Superior temporal gyrus (tissue), 1 donor: ENCODE measurements around the gene SREBF1.
A peak's percentile ranks its signal among the peaks of the same experiment; 100 is the strongest.
"Not testable (repeated sequence)": the region's sequence is repeated elsewhere in the genome, so short reads cannot be mapped to it uniquely, and the experiment has no call there.

ENCODE experiments used
- DNase-seq: peaks from one replicate; pipeline ENCODE4 v3.0.0-alpha.2; 2016; ENCODE audit errors: extremely low spot score

The SREBF1 gene

DNA sequence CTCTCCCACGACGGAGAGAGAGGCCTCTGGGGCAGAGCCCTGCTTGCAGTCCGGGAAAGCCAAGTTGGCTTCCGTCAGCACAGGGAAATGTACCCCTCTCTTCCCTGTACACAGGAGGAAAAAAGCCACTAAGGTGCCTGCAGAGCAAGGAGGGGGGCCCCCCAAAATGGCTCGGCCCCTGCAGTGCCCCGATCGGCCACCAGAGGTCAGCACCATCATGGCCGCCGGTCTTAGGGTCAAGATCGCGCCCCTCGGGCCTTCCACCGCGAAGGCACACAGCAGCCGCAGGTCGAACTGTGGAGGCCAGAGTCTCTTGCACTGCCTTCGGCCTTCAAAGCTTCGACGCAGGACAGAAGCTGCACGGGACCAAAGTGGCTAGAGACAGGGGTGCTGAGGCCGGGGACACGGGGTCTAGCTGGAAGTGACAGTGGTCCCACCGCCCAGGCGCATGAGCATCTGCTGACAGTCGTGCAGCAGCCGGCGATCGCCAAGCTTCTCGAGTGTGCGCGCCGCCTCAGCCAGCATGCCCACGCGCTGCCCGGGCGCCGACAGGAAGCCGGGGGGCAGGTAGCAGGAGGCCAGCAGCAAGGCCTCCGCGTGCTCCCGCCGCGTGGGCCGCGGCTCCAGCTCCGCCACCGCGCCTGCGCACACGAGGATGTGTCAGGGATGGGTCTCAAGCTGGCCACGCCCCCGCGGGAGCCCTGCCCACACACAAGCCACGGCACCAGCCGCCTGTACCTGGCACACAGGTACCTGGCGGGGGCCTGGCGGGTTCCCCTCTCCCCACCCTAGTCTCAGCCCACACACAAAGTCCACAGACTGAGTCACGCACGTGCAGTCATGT is 24.4 kb downstream of the SREBF1 start:
- peak; percentile 80 for DNase-seq

DNA sequence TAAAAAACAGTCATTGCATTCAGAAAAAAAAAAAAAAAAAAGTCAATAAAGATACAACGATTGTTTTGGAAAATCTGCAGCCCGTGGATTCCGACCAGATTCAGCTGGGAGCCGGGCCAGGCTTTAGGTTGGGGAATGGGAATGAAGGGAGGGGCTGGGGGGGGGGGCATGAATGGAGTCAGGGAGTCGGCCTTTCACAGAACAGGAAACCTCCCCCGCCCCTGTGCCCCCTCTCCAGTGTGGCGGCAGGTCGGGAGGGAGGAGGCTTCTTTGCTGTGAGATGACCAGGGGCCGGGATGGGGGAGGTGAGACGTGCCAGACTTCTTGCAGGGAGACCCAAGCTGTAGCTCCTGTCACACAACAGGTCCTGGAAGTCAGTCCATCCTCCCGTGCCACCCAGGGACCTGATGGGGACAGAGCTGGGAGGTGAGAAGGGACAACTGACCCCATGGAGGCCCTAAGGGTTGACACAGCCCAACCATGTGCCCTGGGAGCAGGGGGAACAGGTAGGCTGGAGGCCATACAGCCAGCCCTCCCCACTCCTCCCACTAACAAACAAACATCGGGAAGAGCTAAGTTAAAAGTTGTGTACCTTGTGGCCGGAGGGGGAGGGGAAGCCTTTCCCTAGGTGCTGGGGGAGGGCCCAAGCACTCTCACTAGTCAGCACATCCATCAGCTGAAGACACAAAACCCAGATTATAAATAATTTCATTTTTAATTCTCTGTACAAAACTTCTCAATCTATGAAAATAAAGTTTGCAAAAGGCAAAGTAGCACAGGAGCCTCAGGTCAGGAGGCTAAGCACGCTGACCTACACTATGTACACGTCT is 25.2 kb downstream of the SREBF1 start:
- no peak for DNase-seq

DNA sequence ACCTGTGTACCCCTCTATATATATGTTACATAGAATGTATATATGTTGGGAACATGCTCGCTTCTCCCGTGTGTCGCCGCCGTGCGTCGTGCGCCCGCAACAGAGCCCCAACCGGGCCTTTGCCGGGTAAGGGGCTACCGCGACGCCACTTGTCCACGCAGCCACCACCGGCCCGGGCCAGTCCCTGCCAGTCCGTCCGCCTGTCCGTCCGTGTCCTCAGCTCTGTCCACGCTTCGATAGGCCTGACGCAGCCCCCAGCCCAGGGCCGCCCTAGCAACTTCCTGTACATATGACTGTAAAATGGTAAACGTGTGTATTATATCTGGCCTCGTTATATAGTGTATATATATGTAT is 25.9 kb downstream of the SREBF1 start:
- DNase-seq: no peak

DNA sequence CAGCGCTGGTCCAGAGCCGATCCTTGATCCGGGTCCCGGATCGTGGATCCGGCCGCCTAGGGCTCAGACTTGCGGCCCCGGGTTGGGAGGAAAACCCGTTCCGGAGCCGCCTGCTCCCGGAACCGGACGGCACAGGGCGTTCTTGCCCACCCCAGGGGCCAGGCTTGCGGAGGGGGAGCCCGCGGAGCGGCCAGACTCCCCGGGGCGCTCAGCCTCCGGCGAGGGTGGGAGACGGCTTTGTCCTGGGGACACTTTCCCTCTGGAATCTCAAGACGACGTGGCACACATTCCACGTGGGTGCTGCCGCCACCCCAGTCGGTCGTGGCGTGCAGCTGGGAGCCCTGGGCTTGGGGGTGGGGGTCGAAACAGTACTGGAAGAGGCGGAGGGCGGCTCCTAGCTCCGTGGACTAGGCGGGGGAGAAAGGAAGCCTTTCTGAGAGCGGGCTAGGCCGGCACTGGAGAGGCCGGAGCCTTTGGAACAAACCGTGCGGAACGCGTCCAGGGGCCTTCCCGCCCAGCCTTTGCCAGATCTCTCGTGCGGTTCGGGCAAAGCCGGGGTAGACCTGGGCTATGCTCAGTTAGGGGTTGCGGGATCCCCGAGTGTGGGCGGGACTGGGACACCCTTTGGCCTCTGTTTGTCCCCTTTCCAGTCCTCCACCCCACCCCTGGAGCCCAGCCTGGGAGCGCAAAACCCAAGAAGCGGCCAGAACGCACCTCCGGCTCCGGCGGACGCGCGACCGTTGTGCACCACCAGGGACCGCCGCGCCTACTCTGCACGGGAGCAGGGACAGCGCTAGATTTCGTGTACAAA is 26.5 kb downstream of the SREBF1 start:
- DNase-seq: no peak

DNA sequence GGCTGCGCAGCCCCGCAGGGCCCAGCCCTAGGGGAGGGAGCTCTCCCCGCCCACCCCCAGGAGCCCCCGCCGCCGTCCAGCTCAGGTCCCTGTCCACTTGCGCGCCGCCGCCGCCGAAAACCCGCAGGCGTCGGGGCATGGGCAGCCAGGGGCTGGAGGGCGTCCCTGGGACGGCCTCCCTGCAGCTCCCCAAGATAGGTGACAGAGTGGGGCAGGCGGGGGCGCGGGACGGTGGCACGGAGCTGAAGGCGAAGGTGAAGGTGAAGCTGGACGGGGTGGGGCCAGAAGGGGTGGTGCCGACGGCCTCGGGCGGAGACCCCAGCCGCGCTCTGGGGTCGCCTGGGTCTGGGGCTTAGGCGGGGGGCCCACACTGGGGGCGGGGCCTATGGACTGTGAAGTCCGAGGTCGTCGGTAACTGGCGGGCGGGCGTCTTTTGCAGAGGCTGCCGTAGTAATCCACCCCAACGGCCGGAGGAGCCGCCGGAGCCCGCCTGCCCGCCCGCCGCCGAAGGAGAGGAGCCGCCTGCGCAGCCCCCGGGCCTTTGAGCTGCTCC is 27.2 kb downstream of the SREBF1 start:
- no peak for DNase-seq

DNA sequence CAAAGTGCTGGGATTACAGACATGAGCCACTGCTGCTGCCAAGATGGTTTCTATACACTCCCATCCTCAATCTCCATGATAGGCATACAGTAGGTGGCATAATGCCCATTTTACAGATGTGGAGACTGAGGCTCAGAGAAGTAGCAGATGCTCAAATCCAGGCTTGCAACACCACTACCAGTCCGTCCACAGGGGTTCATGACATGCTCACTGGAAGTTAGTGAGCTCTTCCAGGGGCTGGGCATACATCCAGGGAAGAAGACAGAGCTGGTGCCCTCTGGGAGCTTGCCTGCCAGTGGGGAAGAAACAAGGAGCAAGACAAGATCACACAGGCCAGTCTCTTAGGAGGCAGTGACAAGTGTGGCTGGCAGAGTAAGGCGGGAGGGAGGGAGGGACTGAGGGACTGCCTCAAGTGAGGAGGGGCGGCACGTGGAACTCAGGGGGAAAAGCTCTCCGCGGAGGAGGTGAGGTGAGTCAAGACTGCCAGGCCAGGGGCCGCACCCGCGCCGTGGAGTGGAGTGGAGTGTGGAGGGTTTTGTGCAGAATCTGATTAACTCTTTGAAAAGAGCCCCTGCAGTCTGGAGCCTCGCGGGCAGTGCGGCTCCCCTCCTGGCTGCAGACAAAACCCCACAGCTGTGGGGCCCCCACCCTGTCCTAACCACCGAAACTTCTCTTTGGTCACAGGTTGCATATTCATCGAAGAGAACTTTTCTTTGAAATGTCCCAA is 27.9 kb downstream of the SREBF1 start:
- no peak for DNase-seq

DNA sequence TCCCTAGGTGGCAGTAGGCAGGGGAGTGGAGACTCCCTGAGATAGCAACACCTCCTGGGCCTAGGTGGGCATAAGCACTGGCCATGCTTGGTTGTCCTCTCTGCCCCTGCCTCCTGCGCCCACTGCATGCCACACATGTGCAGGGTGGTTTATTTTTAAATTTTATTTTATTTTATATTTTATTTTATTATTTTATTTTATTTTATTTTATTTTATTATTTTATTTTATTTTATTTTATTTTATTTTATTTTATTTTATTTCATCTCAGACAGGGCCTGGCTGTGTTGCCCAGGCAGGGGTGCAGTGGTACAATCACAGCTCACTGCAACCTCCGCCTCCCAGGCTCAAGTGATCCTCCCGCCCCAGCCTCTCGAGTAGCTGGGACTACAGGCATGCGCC is 28.6 kb downstream of the SREBF1 start:
- DNase-seq: not testable (repeated sequence)

DNA sequence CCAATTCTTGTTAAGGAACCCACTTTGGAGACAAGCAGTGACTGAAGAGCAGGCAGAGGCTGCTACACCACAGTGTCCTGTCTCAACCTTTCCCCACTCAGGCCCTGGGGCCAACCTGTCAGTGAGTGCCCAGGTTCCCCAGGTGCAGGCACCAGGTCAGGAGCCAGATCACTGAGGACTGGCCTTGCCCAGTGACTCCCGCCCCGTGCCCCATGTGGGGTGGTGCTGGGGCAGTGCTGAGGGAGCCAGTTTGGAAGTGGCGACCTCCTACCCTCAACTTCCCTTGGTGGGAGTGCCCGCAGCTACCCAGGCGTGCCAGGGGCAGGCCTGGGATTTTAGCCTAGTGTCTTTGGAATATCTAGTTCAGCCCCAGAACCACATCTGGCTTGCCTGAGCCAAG is 29.3 kb downstream of the SREBF1 start:
- DNase-seq: no peak

DNA sequence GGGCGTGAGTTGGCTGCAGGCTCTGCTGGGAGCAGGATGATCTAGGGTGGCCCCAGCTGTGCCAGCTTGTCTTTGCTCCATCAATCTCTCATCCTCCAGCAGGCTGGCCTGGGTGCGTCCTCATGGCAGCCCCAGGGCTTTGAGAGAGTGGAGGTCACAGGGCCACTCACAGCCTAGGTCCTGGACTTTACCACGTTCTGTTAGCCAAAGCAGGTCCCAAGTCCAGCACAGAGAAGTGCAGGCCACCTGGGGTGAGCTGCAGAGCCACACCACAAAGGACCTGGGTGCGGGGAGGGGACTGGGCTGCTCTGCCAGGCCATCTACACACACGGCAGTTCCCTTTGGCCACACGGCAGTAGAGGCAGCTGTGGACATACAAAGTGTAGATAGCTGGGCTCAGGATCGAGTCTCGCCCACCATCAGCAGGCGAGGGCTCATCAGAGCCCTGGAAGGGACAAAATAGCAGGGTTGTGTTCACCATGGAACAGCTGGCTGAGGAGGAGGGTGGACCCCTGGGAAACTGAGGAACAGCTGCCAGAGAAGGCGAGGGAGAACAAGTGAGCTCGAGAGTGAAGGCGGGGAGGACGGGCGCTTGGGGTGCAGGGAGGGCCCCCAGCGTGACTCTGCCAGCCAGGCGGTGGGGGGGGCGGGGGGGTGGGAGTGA is 30.0 kb downstream of the SREBF1 start:
- DNase-seq: no peak

DNA sequence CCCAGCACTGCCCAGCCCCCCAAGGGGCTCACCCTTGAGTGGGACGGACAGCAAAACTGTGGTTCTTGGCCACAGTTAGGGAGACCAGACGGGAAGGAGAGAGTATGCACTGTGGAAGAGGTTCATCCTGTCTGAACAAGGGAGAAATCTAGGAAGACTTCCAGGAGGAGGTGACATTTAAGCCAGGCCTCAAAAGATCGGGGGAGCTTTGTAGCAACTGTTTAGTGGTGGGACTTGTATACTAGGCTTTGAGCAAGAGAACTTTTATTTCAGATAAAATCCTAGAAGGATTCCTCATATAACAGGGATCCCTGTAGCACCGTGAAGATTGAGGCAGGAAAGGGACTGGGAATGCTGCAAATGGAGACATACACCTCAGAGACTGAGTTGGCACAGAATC is 30.8 kb downstream of the SREBF1 start:
- DNase-seq: no peak

DNA sequence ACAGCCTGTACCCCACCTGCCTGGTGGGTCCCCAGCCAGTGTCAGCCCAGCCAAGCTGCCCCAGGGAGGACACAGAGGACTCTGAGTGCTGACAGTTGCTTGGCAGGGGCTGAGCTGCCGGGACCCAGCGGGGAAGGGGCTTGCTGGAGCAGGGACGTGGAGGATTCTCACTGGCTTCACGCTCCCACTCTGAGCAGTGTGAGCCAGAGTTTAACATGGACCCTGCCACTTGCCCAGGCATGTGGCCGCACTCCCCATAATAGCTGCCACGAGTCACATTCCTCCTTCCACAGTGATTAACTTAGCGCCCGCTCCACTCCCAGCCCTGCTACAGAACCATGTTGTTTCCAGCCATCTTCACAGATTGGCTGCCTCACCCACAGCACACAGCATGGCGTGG is 31.2 kb downstream of the SREBF1 start:
- no peak for DNase-seq

DNA sequence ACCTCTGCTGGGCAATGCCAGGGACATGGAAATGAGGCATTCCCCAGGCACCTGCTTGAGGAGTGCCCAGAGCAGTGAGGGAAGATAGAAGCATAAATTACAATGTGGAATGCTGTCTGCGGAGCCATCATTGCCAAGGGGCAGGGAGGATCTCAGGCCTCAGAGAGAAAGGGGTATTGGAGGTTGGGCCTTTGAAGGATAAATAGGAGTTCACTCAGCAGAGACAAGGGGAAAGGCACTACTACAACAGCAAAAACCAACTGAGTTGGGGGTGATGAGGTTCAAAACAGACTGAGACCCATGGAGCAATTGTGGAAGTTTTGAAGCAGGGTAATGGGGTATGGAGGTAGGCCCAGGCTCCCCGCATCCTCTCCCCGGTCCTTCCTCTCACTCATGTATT is 32.8 kb downstream of the SREBF1 start:
- DNase-seq: no peak

DNA sequence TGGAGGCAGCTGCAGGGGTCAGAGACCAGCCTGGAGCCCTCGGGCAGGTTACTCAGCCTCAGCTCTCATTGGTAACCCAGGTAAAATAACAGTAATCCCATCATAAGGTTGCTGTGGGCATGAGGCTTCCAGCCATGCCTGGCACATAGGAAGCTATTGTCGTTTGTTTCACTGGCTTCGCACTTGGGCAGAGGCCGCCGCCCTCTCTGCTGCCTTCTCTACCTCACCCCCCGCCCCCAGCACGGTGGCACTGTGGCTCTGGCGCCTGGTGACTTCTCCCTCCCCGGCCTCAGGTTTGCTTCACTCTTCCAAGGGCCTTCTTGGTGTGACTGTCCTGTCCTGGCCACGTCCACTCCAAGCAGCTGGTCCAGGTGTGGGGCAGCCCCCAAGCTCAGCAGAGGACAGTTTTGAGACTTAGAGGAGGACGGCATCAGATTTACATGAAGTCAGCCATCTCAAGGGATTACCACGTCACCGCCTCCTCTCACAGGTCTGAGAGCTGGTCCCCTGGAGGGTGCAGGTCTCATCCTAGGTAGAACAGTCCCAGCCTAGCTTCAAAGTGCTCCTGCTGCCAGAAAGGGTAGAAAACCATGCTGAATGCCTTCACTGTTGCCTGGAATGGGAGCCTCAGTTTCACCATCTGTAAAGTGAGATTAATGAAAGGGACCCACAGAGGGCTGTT is 34.8 kb downstream of the SREBF1 start:
- DNase-seq: peak; percentile 53

DNA sequence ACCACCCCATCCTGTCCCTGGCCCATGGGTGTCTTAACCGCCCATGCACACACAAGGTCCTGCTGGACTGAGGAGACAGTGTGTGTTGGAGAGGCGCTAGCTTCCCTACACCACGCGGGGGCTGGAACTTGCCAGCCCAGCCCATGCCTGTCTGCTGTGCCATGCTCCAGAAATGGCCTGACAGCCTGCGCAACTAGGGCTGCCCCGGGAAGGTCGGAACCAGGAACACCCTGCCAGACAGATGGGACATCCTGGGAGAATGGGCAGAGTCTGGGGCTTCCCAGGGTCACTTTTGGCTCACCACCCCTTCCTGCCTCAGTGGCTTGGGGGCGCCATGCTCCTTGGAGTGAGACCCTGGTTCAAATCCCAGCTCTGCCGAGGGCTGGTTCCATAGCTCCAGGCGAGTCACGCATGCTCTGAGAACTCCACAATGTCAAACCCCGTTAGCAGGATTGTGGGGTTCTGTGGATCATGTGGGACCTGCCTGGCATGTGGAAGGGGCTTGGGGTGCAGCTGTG is 36.2 kb downstream of the SREBF1 start:
- no peak for DNase-seq

DNA sequence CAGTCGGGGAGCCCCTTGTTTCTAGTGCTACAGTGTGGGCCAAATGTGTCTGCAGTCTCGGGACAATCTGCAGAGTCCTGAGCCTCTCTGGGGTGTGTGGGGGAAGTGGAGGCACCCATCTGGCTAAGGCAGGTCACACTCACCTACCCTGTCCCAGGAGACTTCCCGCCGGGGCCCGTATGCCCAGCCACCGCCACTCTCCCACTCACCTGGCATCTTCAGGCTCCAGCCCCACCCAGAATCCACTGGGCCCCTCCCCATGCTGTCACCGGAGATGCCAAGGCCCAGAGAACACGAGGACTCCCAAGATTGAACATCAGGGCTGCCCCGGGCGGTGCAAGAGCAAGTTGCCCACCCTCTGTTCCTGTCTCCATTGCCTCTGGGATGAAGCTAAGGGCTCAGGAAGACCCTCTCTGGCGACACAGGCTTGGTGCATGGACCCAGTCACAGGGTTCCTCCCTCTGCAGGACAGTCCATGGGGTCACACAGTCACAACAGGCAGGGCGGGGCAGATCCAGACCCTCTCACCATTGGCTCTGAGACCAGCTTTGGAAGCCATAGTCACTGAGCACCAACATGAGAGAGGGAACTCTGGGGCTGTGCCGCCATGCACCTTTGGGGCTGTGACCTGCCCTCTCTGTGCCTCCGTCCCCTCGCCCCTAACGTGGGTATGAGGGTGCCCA is 38.1 kb downstream of the SREBF1 start:
- no peak for DNase-seq

DNA sequence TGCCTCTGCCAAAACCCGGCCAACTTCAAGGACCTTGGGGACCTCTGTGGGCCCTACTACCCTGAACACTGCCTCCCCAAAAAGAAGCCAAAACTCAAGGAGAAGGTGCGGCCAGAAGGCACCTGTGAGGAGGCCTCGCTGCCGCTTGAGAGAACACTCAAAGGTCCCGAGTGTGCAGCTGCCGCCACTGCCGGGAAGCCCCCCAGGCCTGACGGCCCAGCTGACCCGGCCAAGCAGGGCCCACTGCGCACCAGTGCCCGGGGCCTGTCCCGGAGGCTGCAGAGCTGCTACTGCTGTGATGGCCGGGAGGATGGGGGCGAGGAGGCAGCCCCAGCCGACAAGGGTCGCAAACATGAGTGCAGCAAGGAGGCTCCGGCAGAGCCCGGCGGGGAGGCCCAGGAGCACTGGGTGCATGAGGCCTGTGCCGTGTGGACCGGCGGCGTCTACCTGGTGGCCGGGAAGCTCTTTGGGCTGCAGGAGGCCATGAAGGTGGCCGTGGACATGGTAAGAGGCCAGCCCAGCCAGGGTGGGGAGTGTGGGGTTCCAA is 38.7 kb downstream of the SREBF1 start:
- DNase-seq: no peak

DNA sequence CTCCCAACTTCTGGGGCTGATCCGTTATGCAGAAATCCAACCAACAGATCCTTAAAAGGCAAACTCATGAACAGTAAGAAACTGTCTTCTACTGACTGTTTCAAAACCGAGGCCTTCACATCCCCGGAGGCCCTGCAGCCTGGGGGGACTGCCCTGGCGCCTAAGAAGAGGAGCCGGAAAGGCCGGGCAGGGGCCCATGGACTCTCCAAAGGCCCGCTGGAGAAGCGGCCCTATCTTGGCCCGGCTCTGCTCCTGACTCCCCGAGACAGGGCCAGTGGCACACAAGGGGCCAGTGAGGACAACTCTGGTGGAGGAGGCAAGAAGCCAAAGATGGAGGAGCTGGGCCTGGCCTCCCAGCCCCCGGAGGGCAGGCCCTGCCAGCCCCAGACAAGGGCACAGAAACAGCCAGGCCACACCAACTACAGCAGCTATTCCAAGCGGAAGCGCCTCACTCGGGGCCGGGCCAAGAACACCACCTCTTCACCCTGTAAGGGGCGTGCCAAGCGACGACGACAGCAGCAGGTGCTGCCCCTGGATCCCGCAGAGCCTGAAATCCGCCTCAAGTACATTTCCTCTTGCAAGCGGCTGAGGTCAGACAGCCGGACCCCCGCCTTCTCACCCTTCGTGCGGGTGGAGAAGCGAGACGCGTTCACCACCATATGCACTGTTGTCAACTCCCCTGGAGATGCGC is 39.5 kb downstream of the SREBF1 start:
- DNase-seq: no peak

DNA sequence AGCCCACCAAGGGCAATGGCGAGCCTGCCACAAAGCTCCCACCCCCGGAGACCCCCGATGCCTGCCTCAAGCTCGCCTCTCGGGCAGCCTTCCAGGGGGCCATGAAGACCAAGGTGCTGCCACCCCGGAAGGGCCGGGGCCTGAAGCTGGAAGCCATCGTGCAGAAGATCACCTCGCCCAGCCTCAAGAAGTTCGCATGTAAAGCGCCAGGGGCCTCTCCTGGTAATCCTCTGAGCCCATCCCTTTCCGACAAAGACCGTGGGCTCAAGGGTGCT is 40.1 kb downstream of the SREBF1 start:
- no peak for DNase-seq
